T-helper 9 cell (primary cell): ENCODE results near the gene DENND2D.

ENCODE experiments used
- DNase-seq: peaks from one replicate; pipeline ENCODE4 v3.0.0-alpha.2; 2020
- total RNA-seq, 2 donors: gene quantifications; one replicate each; lab custom pipeline; 2026; lab: John Stamatoyannopoulos, UW

The DENND2D gene, protein sequence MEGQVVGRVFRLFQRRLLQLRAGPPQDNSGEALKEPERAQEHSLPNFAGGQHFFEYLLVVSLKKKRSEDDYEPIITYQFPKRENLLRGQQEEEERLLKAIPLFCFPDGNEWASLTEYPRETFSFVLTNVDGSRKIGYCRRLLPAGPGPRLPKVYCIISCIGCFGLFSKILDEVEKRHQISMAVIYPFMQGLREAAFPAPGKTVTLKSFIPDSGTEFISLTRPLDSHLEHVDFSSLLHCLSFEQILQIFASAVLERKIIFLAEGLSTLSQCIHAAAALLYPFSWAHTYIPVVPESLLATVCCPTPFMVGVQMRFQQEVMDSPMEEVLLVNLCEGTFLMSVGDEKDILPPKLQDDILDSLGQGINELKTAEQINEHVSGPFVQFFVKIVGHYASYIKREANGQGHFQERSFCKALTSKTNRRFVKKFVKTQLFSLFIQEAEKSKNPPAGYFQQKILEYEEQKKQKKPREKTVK
- total RNA-seq, result 121 to 208 reads per million in 2 donors

DNA sequence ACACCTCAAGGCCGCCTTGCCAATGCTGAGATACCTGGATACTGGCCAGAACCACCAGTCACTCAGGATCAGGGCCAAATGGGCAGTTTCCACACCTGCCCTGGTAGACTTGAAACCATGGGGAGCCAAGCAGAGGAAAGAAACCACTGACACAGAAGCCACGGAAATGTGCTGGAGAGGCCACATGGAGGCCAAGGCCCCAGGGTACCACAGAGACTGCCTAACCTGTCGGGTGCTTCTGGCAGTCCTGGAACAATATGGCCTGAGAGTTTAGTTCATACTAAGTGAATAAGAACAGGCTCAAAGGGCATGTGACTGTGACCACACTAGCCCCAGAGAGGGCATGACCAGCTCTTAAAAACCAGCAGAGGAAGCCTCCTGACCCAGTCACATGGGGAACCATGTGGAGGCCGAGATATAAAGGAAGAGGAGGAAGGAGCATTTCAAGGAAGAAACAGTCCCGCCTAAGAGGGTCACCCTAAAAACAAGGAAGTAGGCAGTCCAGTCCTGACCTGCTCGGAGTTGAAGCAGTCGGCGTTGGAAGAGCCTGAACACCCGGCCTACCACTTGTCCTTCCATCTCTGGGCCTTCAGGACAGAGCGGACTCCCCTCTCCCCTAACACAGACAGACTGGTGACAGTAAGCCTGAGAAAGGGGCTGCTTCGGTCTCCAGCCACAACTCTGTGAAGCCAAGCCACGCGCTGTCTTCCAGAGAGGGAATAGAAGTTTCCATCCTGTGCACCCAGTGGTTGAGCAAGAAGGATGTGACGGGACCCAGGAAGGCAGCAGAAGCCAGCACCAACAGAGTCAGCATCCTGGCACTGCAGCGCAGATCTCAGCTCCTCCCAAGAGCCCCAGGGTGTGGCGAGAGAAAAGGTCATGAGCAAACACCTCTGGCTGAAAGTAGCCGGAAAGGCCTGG, at the start of gene DENND2D:
Gene DENND2D (minus strand): TSS at position 766 of the 921 bp plus-strand sequence. CDS start 187 bp downstream, at position 579.
- no peak for DNase-seq

DNA sequence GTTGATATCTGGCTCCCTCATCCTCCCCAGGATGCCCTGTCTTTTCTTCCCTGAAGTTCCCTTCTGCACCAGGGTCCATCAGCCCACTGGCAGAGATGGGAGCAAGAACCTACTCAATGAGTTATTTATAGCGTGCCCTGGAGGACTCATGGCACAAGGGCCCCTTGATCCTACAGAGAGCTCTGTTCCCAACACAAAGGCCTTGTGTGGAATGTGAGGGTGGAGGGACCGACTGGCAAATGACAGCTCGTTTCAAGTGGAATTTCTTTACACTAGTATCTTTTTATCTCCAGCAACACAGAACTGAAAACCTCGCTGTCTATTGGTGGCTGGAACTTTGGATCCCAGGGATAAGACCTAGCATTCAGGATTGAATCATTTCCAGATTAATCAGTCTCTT, 49.5 kb upstream of the DENND2D start:
- no peak for DNase-seq

DNA sequence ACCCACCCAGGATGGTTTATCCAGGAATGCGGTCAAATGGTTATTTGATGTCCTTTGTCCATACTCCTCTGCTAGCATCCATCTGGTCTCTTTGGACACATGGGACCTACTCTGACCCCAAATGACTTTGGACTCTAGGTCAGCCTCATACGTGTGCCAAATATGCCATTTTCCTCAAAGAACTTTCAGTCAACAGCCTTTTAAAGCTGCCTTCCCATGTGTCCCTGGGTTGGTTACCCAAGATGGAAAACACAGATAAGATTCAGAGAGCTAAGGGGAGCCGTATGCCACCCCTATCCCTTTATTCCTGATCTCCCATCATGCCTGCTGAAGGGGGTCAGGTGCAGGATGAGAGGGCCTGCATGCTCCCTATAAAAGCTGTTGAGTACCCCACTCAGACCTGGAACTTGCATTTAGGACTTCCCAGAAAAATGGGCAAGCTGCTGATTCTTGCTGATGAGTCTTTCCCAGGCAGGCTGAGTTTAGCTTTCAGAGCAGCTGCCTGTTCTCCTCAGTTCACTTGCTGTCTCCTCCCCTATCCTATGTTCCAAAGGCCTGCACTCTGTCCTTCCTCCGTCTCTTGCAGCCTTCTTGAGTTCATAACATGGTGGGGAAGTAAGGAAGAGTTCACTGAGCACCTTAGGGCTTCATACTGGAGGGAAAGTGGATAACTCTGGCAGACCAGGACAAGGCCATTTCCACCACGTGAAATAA, 46.8 kb upstream of the DENND2D start:
- DNase-seq, result no peak

DNA sequence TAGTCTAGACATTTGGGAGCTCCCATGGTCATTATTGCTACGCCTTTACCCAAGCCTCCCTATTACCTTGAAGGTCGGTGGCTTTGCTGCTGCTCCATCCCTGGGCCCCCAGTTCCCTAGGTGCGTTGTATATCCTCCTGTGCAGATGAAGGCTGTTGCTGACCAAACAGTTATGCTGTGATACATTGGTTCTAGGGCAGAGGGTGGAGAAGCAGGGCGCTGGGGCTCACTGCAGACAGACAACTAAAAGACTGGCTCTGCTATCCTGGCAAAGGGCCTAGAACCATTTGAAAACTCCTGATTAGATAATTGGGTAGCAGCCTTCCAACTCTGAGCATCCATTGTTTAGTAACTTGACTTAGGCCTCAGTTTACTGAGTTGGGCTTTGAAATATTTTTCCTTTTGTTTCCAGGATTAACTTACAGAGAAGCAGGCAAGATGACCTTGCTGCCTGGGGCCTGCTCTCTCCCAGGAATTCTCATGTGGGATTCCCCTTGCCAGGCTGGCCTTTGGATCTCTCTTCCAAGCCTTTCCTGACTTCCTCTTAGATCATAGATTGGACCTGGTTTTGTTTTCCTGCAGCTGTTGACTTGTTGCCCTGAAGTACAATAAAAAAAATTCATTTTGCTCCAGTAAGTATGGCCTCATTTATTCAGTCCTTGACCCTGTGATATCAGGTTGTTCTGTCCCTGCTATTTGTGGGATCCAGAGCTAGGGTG, 42.5 kb upstream of the DENND2D start:
- DNase-seq, result no peak

DNA sequence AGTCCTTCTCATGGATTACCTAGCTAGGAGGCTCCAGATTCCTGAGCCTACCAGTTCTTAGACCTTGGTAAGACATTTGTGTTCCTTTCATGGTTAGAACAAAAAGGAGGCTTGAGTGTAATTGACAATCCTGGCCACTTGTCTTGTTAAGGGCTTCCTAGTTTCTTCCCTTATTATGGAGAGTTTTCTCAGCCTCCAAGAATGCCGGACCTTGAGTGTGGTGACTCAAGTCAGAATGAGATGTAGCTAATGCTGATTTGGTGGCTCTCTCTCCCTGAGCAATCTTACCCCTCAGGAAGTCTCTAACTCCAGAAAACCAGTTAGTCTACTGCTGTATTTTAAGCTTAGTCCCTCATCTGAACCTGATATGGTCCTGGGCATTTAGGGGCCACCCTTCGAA, 41.4 kb upstream of the DENND2D start:
- DNase-seq, result no peak

DNA sequence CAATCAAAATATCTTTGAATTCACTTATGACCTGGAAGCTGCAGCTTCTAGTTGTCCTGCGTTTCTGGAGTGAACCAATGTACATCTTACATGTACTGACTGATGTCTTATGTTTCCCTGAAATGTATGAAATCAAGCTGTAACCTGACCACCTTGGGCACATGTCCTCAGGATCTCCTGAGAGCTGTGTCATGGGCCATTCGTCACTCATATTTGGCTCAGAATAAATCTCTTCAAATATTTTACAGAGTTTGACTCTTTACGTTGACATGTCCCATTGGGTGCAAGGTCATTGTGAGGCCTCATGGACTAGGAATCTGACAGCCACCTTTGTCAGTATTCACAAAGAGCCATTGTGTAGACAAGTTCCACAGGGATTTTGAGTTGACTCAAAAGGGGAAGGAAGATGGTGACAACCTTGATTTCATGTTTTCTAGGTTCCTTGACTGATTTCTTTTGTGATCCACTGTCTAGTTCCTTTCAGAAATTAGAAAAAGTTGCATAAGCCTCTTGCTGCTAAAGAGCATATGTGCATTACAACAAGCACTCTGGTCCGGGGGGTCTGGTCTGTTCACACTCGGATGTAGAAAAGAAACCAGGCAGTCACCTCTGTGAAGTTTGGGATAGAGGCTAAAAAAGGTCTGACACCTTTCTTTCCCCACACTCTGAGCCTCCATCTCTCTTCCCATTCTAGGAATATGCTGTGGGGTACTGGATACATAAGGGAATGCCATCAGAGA, 37.8 kb upstream of the DENND2D start:
- no peak for DNase-seq

DNA sequence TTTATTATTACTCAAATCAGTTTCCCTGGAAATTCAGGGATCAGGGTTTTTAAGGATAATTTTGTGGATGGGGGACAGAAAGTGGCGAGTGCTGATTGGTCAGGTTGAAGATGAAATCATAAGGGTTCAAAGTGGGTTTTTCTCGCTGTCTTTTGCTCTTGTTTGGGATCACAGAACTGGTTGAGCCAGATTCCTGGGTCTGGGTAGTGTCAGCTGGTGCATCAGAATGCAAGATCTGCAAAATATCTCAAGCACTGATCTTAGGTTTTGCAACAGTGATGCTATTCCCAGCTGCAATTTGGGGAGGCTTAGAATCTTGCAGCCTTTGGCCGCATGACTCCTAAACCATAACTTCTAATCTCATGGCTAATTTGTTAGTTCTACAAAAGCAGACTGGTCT, 36.4 kb upstream of the DENND2D start:
- no peak for DNase-seq

DNA sequence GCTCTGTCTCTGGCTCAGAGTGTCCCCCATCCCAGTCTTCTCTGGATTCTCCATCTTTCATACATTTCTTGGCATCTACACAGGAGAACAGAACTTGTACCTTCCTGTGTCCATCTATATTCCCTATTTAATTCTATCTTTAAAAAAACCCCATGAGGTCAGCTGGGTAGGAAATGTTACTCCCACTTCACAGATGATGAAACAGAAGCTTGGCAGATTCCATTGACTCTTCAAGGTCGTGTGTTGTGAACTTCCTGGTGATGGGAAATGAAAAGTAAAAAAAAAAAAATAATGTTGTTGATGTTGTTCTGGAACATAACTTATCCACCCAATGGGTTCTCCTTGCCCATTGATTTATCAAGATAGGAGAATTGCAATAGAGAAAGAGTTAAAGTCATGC, 35.9 kb upstream of the DENND2D start:
- DNase-seq, result no peak

DNA sequence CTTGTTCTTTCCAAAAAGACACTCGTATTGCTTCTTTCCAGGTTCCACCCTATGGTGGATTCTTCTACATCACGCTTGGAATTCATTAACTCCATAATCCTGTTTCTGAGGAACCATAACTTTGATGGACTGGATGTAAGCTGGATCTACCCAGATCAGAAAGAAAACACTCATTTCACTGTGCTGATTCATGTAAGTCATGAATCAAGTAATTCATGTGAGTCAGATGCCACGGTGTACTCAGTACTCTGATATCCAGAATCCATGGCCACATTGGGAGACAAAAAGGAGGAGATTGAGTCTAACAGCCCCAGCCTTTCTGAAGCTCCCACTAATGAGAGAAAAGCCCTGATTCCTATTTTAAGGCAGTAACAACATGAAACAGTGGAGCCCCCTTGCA, 34.4 kb upstream of the DENND2D start:
- DNase-seq, result no peak

DNA sequence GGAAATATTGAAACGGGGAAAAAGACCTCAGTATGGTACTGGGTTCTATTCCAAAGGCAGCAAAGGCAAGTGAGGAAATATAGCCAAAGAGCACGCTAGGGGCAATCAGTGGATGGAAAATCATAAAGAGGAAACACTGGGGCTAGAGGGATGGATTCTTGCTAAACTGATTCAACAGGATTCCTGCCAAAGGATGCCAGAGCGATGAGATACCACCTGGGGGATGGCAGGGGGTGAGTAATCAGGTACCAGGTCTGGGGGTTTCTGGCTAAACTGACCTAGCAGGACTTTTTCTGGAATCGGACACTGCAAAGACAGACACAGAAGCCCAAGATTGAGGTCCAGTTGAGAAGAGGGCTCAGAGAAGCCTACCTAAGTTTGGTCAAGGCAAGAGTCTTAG, 33.8 kb upstream of the DENND2D start:
- no peak for DNase-seq

DNA sequence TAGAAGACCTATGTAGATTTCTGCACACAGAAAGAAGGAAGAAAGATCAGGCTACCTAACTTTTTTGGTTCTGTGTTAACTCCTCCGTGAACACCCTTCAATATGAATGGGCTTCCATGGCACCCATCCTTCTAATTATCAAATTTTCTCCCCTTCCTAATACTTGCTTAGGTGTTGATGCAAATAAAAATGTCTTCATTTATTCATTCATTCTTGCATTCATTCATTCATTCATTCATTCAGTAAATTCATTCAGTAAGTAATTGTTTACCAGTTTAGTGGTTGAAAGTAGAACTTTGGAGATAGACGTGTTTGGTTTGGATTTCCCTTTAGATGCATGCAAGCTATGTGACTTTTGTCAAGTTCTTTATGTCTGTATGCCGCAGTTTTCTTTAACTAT, 31.7 kb upstream of the DENND2D start:
- no peak for DNase-seq

DNA sequence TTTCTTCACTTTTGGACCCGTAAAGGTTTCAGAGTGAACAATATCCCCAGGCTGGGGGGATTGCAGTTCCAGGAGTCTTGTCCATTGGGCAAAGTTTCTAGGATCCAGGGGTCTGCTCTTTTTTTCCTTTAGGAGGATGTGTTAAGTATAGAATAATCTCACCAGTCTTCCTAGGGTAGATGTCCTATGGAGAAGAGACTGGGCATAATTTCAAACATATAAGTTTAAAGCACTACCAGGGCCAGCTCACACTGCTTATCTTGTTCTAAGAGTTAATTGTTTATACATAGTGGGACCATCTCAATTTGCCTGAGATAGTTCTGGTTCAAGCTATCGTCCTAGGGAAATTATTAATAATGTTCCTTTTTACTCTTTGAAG, 28.3 kb upstream of the DENND2D start:
- no peak for DNase-seq

DNA sequence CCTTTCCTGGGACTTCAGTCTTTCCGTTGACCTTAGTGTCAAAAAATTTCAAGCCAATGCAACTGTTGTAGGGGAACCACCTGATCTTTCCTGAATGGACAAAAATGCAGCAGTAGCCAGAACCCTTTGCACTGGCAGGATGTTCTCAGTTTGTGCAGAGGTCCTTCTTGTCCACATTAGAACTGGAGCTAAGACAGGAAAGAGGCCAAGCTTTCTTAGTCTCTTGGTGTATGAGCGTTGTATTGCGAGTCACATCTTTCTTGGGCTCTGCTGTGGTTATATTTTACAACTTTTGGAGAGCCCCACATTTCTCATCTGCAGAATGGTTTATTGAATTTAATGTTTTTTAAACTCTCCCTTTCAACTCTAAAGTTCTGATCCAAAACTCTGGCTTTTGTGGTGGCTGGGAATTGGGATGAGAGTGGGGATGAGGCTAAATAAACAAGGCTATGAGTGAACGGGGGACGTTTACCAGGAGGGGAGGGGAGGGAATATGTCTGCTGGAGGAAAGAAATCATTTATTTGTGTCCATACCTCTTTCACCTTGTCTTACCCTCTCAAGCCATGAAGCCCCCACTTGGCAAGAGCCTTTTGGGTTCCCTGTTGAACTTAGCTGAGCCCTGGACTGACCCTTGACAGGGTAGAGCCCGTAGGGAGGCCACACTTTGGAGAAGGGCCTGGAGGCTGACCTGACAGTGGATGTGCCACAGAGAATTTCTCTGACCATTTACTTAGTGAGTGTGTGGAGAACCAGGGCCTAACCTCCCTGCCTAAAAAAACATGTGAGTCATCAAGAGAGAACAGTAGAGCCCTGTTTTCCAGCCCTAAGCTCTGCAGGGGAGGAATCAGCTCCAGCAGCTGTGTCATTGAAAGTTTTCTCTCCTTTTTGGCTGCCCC, 27.7 kb upstream of the DENND2D start:
- DNase-seq, result no peak

DNA sequence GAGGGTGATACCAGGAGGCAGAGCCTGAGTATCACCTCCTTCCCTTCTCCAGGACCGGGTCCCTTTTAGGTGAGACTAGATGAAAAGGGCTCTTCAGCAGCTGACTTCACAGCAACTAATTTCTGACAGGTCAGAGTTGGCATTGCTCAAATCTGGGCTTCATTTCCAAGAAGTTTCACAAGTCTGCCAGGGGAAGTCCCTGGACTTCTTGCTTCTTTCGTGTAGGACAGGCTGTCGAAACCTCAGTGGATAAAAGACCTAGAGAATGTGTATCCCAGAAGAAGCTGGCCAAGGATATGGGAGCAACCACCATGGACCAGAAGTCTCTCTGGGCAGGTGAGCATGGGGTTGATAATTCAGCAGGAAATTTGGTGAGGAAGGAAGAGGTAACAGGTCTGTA, 27.0 kb upstream of the DENND2D start, which contains the start of gene CHI3L2:
Gene CHI3L2 (plus strand): TSS at position 280 of the 400 bp plus-strand sequence. CDS start 17 bp downstream, at position 297.
- no peak for DNase-seq

DNA sequence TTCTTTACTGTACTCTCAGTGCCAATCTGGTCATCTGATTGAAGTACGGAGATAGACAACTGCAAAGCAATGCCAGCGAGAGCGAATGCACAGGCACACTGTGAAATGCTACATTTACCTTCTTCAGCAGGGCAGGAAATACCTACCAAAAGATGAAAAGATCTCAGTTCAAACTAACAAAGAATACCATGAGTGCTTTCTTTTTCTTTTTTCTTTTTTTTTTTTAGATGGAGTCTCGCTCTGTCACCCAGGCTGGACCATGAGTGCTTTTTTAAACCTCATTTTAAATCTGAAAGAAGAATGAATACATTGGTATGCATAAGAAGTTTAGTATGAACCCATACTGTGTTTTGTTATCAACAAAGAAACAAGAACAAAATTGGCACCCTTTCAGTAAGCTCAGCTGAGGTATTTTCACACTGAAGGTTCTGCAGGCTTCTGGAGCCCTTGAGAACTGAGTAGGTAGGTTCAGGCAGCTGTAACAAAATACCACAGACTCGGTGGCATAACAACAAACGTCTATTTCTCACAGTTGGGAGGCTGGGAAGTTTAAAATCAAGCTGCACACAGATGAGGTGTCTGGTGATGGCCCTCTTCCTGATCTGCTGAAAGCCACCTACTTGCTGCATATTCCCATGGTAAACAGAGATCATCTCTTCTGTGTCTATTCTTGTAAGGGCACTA, 25.4 kb upstream of the DENND2D start:
- DNase-seq, result no peak

DNA sequence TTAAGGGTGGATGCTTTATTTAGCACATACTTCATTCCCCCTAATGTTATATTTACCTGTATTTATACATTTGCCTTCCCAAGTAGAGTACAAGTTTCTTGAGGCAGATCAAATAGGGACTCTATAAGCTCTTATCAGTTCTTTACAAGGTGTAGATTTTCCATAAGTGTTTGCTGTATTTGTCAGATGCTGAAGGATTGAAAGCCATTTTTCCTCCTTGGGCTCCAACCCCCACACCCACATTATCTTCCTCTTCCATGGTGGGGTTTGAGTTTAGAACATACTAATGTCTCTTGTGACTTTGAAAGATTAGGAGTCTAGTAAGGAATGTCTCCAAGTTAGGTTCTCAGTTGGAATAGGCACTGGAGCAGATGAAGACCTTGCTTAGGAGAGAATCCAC, 24.6 kb upstream of the DENND2D start:
- DNase-seq, result no peak

DNA sequence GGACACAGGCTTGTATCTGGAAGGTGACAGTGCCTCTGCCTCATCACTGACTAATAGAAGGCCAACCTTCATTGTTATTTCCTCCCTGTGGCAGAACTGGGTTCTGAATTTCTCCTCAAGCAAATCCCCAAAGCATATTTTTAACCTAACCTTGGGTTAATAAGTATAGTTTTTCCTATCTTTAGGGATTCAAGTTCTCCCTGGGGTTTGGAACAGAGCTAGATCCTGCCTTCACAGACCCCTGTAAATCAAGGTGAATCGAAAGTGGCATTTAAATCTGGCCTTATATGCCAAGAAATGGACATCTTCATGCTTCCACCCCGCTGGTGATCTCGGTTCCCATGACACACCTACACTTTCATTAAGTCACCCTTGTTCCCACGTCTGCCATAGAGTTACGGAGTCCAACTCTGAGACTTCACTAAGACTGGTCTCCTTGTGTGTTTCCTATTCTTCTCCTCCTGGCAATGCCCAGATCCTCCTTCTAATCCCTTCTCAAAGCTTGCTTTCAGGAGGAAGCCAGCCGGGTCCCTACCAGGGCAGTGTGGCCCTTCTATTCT, 22.8 kb upstream of the DENND2D start:
- no peak for DNase-seq

DNA sequence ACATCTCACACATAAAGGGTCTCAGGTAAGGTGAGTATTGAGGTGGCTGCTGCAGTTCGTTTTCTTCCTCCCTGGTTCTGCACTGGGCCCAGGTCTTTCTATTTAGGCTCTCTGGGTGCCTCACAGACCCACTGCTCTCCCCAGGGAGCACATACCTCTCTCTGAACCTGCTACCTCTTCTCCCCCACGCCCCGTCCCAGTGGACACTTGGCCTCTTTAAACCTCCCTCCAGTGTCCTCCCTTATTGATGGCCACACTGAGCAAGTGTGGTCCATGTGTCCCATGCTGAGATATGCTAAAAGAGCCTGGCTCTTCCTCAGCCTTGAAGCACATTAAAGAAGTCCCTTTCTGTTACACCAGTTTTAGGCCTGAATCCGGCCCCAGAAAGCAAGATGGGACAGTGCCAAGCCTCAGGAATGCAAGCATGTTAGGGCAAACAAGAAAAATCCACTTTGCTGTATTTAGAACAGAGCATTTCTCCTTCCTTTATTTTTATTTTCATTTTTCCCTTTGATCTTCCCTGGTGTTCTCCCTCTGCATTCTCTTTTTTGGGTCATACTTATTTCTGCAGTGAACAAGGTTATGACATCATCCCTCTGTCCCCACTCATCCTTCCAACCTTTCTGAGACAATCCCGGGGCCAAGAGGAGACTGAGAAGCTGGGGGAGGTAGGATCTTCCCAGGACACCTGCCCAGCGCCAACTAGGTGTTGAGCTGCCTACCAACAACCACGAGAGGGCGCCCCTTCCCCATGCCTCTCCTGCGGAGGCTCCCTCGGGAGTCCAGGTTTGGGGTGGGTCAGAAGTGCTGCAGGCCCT, 22.1 kb upstream of the DENND2D start:
- DNase-seq, result peak; percentile 70
